Activated naive CD4-positive, alpha-beta T cell treated with anti-CD3 and anti-CD28 coated beads, Interleukin-2, amount 50 U/mL, for 16 hours (primary cell): ENCODE measurements around the gene TSSK6.

Source experiments
- DNase-seq: peaks from one replicate; pipeline ENCODE4 v3.0.0-alpha.2; 2020

TSSK6 gene

GRCh38 chr19:19544257-19544953 is 29.1 kb upstream of the TSSK6 start:
- no peak for DNase-seq

- no peak for DNase-seq
These were observed 28.3 kb upstream of the TSSK6 start for GRCh38 chr19:19543640-19544039.

GRCh38 chr19:19543101-19543500 is 27.8 kb upstream of the TSSK6 start:
- DNase-seq: no peak

- DNase-seq: no peak
These were observed 27.2 kb upstream of the TSSK6 start for GRCh38 chr19:19542507-19542906.

GRCh38 chr19:19541616-19542015 is 26.3 kb upstream of the TSSK6 start:
- no peak for DNase-seq

- DNase-seq: peak; percentile 80
These were observed 25.6 kb upstream of the TSSK6 start for GRCh38 chr19:19540715-19541515.

- DNase-seq: peak; percentile 66
These were observed 24.8 kb upstream of the TSSK6 start for GRCh38 chr19:19540064-19540714.

- no peak for DNase-seq
These were observed 24.3 kb upstream of the TSSK6 start for GRCh38 chr19:19539698-19540063.

GRCh38 chr19:19538785-19539166 is 23.4 kb upstream of the TSSK6 start:
- DNase-seq: no peak

GRCh38 chr19:19538061-19538784 is 22.9 kb upstream of the TSSK6 start, which contains the start of gene CILP2:
CILP2 (plus strand) TSS chr19:19538265; CDS start chr19:19538350, 85 bp downstream.
- peak; percentile 49 for DNase-seq

GRCh38 chr19:19537075-19538048 is 22.0 kb upstream of the TSSK6 start:
- no peak for DNase-seq

GRCh38 chr19:19535311-19536191 is 20.2 kb upstream of the TSSK6 start:
- DNase-seq: no peak

- no peak for DNase-seq
These were observed 19.4 kb upstream of the TSSK6 start for GRCh38 chr19:19534556-19535265.

GRCh38 chr19:19533841-19534240 is 18.5 kb upstream of the TSSK6 start:
- no peak for DNase-seq

GRCh38 chr19:19532806-19533701 is 17.7 kb upstream of the TSSK6 start:
- no peak for DNase-seq

- peak; percentile 86 for DNase-seq
These were observed 16.8 kb upstream of the TSSK6 start for GRCh38 chr19:19531951-19532805.

GRCh38 chr19:19530889-19531288 is 15.5 kb upstream of the TSSK6 start:
- no peak for DNase-seq

- DNase-seq: no peak
These were observed 15.1 kb upstream of the TSSK6 start for GRCh38 chr19:19530423-19530804.
